Fibroblast of skin of right quadriceps (primary cell): ENCODE measurements around the gene MYH15.

Experiments used
- DNase-seq: peaks from one replicate; pipeline ENCODE4 v3.0.0-alpha.2; 2013

The MYH15 gene

DNA sequence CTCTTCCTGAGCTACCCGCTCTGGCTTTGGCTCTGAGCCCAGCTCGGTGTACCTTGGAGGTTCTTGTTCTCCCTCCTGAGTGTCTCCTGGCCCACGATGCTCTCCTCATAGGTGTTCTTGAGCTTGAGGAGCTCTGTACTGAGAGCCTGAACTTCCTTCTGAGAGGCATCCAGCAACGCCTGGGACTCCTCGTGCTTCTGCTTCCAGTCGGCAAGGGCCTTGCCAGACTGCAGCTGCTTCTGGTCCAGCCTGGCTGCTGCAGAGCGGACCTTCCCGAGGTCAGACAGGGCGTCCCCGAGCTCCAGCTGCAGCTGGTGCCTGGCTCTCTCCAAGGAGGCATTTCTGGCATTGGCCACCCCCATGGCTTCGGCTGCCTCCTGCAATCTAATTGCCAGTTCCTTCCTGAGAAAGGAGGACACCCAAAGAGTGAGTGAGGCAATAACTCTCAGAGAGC lies 99.8 kb downstream of the MYH15 start:
- no peak for DNase-seq

- no peak for DNase-seq
Observed at GRCh38 chr3:108409800-108410178, 100.6 kb downstream of the MYH15 start.

DNA sequence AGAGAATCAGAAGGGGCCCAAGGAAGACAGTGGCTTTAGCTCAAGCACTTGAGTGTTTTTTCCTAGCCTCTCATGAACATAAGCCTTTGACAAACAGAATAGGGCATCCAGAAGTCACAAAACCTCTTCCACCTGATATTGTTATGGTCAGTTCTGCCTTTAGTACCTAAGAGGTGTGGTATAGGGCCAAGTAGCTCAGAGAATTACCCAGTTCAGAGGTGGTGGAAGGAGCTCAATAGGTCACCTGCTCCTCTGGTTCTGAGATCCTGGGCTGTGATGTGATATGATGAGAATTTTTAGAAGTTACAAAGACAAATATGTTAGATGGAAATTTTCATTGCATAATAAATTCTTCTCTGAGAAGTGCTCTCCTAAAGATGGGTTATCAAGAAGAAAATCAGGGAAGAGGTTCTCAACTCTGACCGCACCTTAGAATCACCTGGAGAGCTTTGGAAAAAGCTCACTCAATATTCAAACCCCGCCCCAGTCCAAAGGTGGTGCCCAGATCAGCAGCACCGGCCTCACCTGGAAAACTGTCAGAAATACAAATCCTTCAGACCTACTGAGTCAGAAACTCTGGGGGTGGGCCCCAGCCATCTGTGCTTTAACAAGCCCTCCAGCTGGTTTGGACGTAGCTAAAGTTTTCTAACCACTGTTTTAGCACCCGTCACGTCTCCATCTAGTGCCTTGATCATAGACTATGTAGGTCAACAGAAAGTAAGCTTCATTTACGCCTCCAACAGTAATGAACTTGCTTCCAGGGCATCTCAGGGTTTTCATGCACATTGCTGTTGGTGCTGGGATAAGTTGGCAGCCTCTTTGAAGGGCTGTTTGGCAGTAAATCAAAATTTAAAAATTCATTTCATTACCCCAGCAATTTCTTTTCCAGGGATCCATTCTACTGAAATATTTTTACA lies 101.3 kb downstream of the MYH15 start:
- no peak for DNase-seq

GRCh38 chr3:108407886-108408285 lies 102.5 kb downstream of the MYH15 start:
- DNase-seq: no peak

- peak; percentile 70 for DNase-seq
Observed at GRCh38 chr3:108406661-108407206, 103.7 kb downstream of the MYH15 start.

- DNase-seq: peak; percentile 40
Observed at GRCh38 chr3:108406063-108406660, 104.2 kb downstream of the MYH15 start.

- peak; percentile 44 for DNase-seq
Observed at GRCh38 chr3:108404368-108404767, 106.0 kb downstream of the MYH15 start.

GRCh38 chr3:108403686-108404345 lies 106.6 kb downstream of the MYH15 start:
- peak; percentile 39 for DNase-seq

DNA sequence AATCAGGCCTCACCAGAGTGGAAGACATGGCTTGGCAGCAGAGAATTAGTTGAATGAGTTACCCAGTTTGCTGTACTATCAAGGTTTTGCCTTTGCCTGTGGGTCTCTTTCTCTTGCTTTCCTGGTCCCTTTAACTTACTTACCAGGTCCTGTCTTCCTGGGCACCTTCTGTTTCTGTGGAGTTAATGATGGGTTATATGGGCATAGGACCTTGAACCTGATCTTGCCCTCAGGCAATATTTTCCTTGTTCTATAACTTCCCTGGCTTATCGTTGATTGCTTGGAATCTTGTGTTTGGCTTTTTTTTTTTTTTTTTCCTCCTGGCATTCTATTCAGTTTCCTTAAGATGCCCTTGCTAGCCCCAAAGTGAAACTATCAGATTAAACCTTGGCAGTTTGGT lies 107.2 kb downstream of the MYH15 start:
- no peak for DNase-seq

DNA sequence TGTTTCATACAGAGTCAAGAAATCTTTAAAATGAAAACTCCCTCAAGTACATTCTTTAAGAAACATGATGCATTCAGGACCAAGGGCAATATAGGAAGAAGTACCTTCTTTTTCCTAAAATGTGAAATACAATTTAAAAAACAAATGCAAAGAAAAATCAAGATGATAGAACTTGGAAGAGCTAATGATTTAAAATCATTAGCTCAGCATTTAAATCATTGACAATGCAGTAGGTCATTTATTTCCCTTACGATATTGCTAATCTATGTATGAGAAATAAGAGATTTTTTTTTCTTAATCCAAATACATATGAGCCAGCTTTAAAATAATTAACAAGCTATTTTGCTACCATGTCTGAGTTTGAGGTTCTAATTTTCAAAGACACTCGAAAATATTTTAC lies 108.6 kb downstream of the MYH15 start:
- no peak for DNase-seq

GRCh38 chr3:108398510-108398909 lies 111.9 kb downstream of the MYH15 start:
- no peak for DNase-seq

DNA sequence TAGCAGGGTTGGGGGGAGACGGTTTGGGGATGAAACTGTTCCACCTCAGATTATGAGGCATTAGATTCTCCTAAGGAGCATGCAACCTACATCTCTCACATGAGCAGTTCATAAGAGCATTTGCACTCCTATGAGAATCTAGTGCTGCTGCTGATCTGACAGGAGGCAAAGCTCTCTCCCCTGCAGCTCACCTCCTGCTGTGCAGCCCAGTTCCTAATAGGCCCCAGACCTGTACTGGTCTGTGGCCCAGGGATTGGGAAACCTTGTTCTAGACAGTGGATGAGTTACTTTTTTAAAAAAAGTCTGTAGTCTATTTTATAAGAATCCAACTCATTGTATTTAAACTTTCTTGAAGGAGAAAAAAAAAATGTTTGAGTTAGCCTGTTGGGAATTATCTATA lies 114.1 kb downstream of the MYH15 start:
- no peak for DNase-seq

DNA sequence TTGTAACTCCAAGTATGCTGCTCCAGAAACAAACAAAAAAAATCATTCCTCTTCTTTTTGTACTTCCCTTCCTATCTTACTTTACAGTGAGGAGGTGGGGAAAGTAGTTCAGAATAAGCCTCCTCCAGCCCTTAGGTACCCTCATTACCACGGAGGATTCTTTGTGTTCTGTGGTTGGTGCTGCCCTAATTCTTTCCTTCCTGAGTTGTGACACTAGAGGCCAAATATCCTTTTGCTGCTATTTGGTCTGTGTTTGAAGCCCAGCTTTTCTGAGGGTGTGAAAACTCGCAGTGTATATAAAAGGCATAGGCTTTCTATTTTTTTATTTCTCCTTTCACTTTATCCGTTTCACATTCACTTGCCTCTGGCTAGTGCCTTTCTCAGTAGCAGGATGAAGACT lies 115.8 kb downstream of the MYH15 start:
- DNase-seq: no peak

DNA sequence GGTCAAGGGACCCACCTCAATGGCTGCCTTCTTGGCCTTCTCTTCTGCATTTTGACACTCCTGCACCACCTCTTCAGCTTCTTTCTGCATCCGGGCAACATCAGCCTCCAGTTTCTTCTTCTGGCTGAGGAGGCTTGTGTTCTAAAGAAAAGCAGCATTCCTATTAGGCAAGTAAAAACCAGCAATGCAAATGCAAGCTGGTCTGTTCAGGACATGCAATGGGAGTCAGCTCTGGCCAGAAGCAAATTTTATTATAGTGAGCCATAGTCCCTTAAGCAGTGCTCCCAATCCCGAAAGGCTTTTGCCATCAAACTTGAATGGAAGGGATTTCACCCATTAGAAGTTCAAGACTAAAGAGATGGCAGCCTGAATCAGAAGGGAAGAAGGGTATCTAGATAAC lies 116.4 kb downstream of the MYH15 start:
- no peak for DNase-seq

- DNase-seq: no peak
Observed at GRCh38 chr3:108393128-108393900, 117.1 kb downstream of the MYH15 start.

- peak; percentile 58 for DNase-seq
Observed at GRCh38 chr3:108391917-108392593, 118.3 kb downstream of the MYH15 start.

GRCh38 chr3:108389372-108389771 lies 121.0 kb downstream of the MYH15 start:
- no peak for DNase-seq

DNA sequence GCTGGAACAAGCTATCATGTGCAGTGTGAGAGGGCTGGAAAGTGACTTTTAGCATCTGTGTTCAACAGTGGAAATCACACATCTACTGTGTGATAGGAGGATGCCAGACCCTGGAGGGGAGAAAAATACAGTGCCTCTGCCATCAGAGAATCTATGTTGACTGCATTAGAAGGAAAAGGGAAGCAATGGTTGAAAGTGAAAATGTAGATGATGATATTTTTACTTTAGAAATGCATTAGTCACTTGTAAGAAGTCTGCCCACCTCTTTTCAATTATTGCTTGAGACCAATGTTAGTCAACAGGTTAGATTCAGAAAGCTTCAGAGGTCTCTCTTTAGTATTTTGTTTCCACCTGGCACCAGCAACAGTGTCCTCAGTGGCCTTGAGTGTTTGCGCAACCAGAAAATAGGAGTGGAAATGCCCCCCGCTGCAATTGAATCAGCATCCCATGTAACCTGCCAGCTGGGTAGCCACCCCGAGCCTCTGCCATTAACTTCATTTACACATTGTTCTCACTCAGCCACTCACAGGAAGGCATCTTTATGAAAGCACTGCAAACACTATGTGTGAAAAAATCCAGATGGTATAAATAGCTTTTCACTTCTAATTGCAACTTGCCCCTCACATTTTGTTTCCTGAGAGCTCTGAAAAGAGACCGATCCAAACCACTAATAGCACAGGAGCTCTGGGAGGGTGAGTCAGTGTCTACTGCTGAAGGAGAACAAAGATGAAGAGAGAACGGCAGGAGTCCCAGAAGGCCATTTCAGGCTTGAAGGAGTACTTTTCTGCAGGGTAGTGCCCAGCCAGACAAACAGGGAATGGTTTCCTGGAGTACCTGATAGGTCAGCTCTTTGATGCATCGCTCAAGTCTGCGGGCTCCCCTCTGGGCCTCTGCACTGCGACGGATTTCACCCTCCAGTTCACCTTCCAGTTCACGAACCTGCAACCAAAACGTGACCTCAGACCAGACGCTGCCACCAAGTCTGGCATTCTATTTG lies 122.0 kb downstream of the MYH15 start:
- DNase-seq: peak; percentile 31

DNA sequence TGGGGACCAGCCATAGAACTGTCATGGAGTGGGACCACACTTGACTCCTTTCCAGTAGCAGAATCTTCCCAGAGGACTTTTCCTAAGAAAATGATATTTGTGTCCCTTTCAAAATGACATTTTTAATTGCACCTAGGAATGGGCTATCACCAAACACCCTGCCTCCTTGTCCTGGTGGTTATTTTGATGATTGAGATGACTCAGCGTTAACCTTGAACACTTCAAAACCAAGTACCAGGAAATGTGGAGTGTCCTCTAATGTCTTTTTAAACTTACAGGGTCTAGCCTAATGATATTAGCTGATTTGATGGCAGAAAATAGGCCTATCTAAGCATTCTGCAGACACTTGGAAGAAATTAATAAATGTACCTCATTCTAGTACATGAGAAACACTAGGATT lies 123.3 kb downstream of the MYH15 start:
- no peak for DNase-seq

DNA sequence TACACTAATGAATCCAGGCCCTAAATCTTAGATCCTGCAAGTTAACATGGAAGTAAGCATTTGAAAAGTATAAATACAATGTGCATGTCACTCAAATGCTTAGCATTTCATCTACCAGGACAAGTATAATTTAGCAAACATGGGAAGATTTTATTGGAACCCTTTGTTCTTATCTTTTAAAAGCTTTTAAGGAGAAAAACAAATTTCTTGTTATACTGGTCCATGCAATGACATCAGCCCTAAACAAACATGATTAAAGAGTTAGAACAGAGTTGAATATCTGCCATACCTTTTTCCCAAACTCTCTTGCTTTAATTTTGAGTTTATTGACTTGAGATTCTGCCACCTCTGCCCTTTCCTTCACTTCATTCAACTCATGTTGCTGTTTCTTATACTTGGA lies 127.1 kb downstream of the MYH15 start:
- no peak for DNase-seq
